CD4-positive, alpha-beta T cell treated with Interleukin-4 for 1 hour (primary cell): ENCODE data around the gene THAP12.
"Not testable (repeated sequence)": the region's sequence is repeated elsewhere in the genome, so short reads cannot be mapped to it uniquely, and the experiment has no call there.

ENCODE experiments used
- DNase-seq, 2 donors: peaks; one replicate each; pipeline ENCODE4 v3.0.0-alpha.2; 2020 to 2022

THAP12 gene

GRCh38 chr11:76323804-76324203, 57.1 kb downstream of the THAP12 start:
- DNase-seq: no peak

GRCh38 chr11:76323375-76323774, 57.6 kb downstream of the THAP12 start:
- not testable (repeated sequence) for DNase-seq

GRCh38 chr11:76322942-76323341, 58.0 kb downstream of the THAP12 start:
- DNase-seq: no peak

- no peak for DNase-seq
Observed at GRCh38 chr11:76322540-76322939, 58.4 kb downstream of the THAP12 start.

GRCh38 chr11:76321820-76322524, 59.0 kb downstream of the THAP12 start:
- DNase-seq: no peak

- DNase-seq: no peak
Observed at GRCh38 chr11:76321340-76321739, 59.6 kb downstream of the THAP12 start.

GRCh38 chr11:76320929-76321328, 60.0 kb downstream of the THAP12 start:
- DNase-seq: no peak

GRCh38 chr11:76319798-76320197, 61.1 kb downstream of the THAP12 start:
- not testable (repeated sequence) for DNase-seq

- DNase-seq: peak; percentile 82 to 83
Observed at GRCh38 chr11:76318744-76319384, 62.1 kb downstream of the THAP12 start.

- no peak for DNase-seq
Observed at GRCh38 chr11:76317296-76317695, 63.6 kb downstream of the THAP12 start.

- no peak for DNase-seq
Observed at GRCh38 chr11:76316726-76317125, 64.2 kb downstream of the THAP12 start.

GRCh38 chr11:76315182-76315853, 65.6 kb downstream of the THAP12 start:
- no peak for DNase-seq

- no peak for DNase-seq
Observed at GRCh38 chr11:76314741-76315090, 66.2 kb downstream of the THAP12 start.

- no peak for DNase-seq
Observed at GRCh38 chr11:76313913-76314740, 66.8 kb downstream of the THAP12 start.

- no peak for DNase-seq
Observed at GRCh38 chr11:76313271-76313670, 67.7 kb downstream of the THAP12 start.

- DNase-seq: no peak
Observed at GRCh38 chr11:76310832-76311595, 69.9 kb downstream of the THAP12 start.

GRCh38 chr11:76307978-76308747, 72.8 kb downstream of the THAP12 start:
- DNase-seq: no peak

GRCh38 chr11:76307396-76307795, 73.5 kb downstream of the THAP12 start:
- DNase-seq: no peak

- no peak for DNase-seq
Observed at GRCh38 chr11:76303399-76303798, 77.5 kb downstream of the THAP12 start.

- DNase-seq: no peak
Observed at GRCh38 chr11:76302996-76303395, 77.9 kb downstream of the THAP12 start.
